CD4-positive, alpha-beta T cell treated with Interleukin-12 subunit alpha and Interleukin-12 subunit beta, for 1 hour (primary cell): ENCODE results near the gene GCDH.

Experiments used
- DNase-seq: peaks from one replicate; pipeline ENCODE4 v3.0.0-alpha.2; 2020

GCDH gene

GRCh38 chr19:12943437-12944044, 52.6 kb downstream of the GCDH start:
- no peak for DNase-seq

GRCh38 chr19:12944104-12944674, 53.2 kb downstream of the GCDH start:
- no peak for DNase-seq

- peak; percentile 99 for DNase-seq
These were observed 54.6 kb downstream of the GCDH start, which contains the start of gene RAD23A for GRCh38 chr19:12945479-12946091. Gene RAD23A (plus strand): TSS chr19:12945862. CDS start chr19:12945949, 87 bp downstream.

GRCh38 chr19:12946092-12946721, 55.2 kb downstream of the GCDH start:
- DNase-seq = peak; percentile 52

- DNase-seq = no peak
These were observed 56.0 kb downstream of the GCDH start for GRCh38 chr19:12946731-12947496.

- DNase-seq = no peak
These were observed 57.0 kb downstream of the GCDH start for GRCh38 chr19:12947702-12948611.

- DNase-seq = no peak
These were observed 57.8 kb downstream of the GCDH start for GRCh38 chr19:12948612-12949362.
